Measurements from ENCODE around the gene VEGFC.

VEGFC gene

DNA sequence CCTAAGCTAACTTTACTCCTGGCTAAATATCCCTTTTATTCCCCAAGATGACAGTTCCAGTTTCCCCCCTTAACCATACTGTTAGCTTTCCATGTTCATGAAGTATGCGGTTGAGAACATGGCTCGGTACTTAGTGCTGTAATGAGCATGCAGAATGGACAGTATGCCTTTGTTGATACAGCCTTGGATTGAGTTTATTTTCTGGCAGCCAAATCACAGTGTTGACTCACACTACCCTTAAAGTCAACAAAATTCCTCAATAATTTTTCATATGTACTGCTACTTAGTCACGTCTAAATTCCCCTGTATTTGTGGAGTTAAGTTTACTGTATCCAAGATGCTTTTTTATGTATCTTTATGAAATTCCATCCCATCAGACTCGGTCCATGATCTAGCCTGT lies 1.4 kb upstream of the VEGFC start:
- Histone ChIP-seq H4K20me1 (ENCODE audit: insufficient read depth, low read length, poor library complexity, severe bottlenecking) (no peaks in the 10 kb centered on the region), H3K9me2 (replicated peaks; ENCODE audit: low read depth, low read length) (no peaks in the 10 kb centered on the region), H3F3A (ENCODE audit: low read depth) (no peaks in the 10 kb centered on the region), H3K36me3 (ENCODE audit: insufficient read depth, low read length) (no peaks in the 10 kb centered on the region), H3K9me3 (ENCODE audit: insufficient read depth, low read depth, low read length) (no peaks in the 10 kb centered on the region), H3K4me3 (ENCODE audit: low read length, poor library complexity, severe bottlenecking) (no peak overlapping the region), H2AFZ (ENCODE audit: low read length) (no peak overlapping the region), H3K79me2 (ENCODE audit: insufficient read depth, low read length) (no peaks in the 10 kb centered on the region), H3K4me2 (ENCODE audit: low read depth, low read length, poor library complexity, severe bottlenecking) (no peak overlapping the region), H3K4me1 (ENCODE audit: insufficient read depth, low read length, poor library complexity, severe bottlenecking) (peaks cover 3% of the 10 kb centered on the region), H3K9ac (ENCODE audit: low read depth, low read length, poor library complexity, severe bottlenecking) (no peak overlapping the region), H3K27me3 (ENCODE audit: insufficient read depth, low read length, poor library complexity, severe bottlenecking) (peaks cover 7% of the 10 kb centered on the region)
- TF ChIP-seq EZH2phosphoT487 (IDR thresholded peaks at IDR 0.05; ENCODE audit: borderline replicate concordance), result no peak
- TF ChIP-seq, protein P1, sequence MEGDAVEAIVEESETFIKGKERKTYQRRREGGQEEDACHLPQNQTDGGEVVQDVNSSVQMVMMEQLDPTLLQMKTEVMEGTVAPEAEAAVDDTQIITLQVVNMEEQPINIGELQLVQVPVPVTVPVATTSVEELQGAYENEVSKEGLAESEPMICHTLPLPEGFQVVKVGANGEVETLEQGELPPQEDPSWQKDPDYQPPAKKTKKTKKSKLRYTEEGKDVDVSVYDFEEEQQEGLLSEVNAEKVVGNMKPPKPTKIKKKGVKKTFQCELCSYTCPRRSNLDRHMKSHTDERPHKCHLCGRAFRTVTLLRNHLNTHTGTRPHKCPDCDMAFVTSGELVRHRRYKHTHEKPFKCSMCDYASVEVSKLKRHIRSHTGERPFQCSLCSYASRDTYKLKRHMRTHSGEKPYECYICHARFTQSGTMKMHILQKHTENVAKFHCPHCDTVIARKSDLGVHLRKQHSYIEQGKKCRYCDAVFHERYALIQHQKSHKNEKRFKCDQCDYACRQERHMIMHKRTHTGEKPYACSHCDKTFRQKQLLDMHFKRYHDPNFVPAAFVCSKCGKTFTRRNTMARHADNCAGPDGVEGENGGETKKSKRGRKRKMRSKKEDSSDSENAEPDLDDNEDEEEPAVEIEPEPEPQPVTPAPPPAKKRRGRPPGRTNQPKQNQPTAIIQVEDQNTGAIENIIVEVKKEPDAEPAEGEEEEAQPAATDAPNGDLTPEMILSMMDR (conservative IDR thresholded peaks at IDR 0.05; ENCODE audit: low read length), result no peak

DNA sequence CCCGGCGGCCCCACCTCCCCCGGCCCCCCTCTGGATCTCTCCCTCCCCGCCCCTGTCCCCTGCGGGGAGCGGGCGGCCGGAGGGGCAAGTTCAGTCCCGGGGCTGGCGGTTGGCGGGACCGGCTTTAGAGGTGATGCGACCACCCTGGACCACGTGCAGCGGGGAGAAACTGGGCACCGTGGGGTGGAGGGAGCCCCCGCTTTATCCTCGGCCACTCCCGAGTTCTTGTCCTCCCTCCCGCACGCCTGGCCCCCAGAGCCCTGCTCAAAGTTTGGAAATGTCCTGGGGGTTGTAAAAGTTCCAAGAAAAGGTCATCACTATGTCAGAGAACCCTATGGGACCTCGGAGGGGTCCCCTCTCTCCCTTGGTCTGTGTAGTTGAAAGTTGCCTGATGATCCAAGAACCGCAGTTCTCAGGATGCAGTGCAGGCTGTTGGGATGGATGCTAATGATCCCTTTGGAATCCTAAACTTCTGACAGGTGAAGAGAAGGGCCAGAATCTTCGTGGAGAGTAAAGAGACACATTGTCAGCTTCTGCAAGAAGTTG lies 411 bp upstream of the VEGFC start:
- no peak overlapping the region for H2AFZ ChIP-seq (ENCODE audit: low read length)
- no peaks in the 10 kb centered on the region for H4K20me1 ChIP-seq (ENCODE audit: insufficient read depth, low read length, poor library complexity, severe bottlenecking)
- no peaks in the 10 kb centered on the region for H3K36me3 ChIP-seq (ENCODE audit: insufficient read depth, low read length)
- no peak overlapping the region for H3K4me3 ChIP-seq (ENCODE audit: low read length, poor library complexity, severe bottlenecking)
- H3K4me2 ChIP-seq (ENCODE audit: low read depth, low read length, poor library complexity, severe bottlenecking), result no peak overlapping the region
- TF ChIP-seq, protein P1 (conservative IDR thresholded peaks at IDR 0.05; ENCODE audit: low read length), result no peak
- TF ChIP-seq EZH2phosphoT487 (IDR thresholded peaks at IDR 0.05; ENCODE audit: borderline replicate concordance), result no peak
- H3K79me2 ChIP-seq (ENCODE audit: insufficient read depth, low read length), result no peaks in the 10 kb centered on the region
- H3K9ac ChIP-seq (ENCODE audit: low read depth, low read length, poor library complexity, severe bottlenecking), result no peak overlapping the region
- no peaks in the 10 kb centered on the region for H3F3A ChIP-seq (ENCODE audit: low read depth)
- H3K9me2 ChIP-seq (replicated peaks; ENCODE audit: low read depth, low read length), result no peaks in the 10 kb centered on the region
- no peaks in the 10 kb centered on the region for H3K9me3 ChIP-seq (ENCODE audit: insufficient read depth, low read depth, low read length)
- H3K4me1 ChIP-seq (ENCODE audit: insufficient read depth, low read length, poor library complexity, severe bottlenecking), result peaks cover 3% of the 10 kb centered on the region
- peaks cover 7% of the 10 kb centered on the region for H3K27me3 ChIP-seq (ENCODE audit: insufficient read depth, low read length, poor library complexity, severe bottlenecking)

DNA sequence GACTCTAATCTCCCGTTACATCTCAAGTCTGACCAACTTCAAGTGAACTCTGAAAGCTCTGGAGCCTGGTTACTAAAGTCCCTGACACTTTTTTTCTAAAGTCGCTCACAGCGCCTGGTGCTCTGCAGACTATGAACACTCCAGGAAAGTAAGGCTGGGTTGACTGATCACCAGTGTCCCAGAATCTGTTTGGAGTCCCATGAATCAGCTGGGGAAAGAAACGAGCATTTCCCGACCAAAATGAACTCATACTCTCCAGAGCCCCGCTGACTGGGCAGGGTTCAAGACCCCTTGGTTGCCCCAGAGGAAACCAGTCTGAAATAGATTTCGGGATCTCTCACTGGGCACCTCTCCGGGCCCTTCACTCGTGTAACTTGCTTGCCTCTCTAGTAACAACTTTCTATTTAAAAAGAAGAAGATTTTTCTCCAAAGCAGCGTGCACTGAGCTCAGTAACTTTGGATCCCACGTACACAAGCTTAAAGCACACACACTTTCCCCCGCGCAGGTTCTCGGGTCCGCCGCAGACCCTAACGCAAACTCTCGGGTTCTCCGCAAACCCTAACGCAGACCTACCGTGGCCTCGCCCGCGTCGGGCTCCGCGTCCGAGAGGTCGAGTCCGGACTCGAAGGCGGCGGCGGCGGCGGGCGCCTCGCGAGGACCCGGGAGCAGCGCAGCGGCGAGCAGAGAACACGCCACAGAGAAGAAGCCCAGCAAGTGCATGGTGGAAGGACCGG lies 964 bp downstream of the VEGFC start:
- Histone ChIP-seq H3K9ac (ENCODE audit: low read depth, low read length, poor library complexity, severe bottlenecking) (no peak overlapping the region), H3K36me3 (ENCODE audit: insufficient read depth, low read length) (no peaks in the 10 kb centered on the region), H3K27me3 (ENCODE audit: insufficient read depth, low read length, poor library complexity, severe bottlenecking) (peaks cover 7% of the 10 kb centered on the region), H3K4me3 (ENCODE audit: low read length, poor library complexity, severe bottlenecking) (peak overlapping the region; percentile 57), H3K79me2 (ENCODE audit: insufficient read depth, low read length) (no peaks in the 10 kb centered on the region), H3K4me2 (ENCODE audit: low read depth, low read length, poor library complexity, severe bottlenecking) (peak overlapping the region; percentile 65), H3K9me2 (replicated peaks; ENCODE audit: low read depth, low read length) (no peaks in the 10 kb centered on the region), H2AFZ (ENCODE audit: low read length) (peak overlapping the region; percentile 45; the same call in 1 of the 2 replicates), H3K4me1 (ENCODE audit: insufficient read depth, low read length, poor library complexity, severe bottlenecking) (peaks cover 3% of the 10 kb centered on the region), H4K20me1 (ENCODE audit: insufficient read depth, low read length, poor library complexity, severe bottlenecking) (no peaks in the 10 kb centered on the region), H3K9me3 (ENCODE audit: insufficient read depth, low read depth, low read length) (no peaks in the 10 kb centered on the region), H3F3A (ENCODE audit: low read depth) (no peaks in the 10 kb centered on the region)
- no peak for TF ChIP-seq EZH2phosphoT487 (IDR thresholded peaks at IDR 0.05; ENCODE audit: borderline replicate concordance)
- TF ChIP-seq, protein P1 (conservative IDR thresholded peaks at IDR 0.05; ENCODE audit: low read length), result no peak
